ENCODE results near the gene ABCA9. TPM values are rescaled to one million over a fixed set of nuclear protein-coding genes. Genes with fewer than 3 reads are reported as not detected.
"Not testable (repeated sequence)": the region's sequence is repeated elsewhere in the genome, so short reads cannot be mapped to it uniquely, and the experiment has no call there.

The ABCA9 gene
- total RNA-seq, 1 experiment from 2014 or later: not detected

- BruUV-seq (replicated peaks): no TSS peak
These were observed 106.4 kb downstream of the ABCA9 start for GRCh38 chr17:68954146-68954896.

GRCh38 chr17:68953340-68953997 is 107.3 kb downstream of the ABCA9 start:
- H3K36me3 ChIP-seq (ENCODE audit: low read depth, low read length): no peaks in the 10 kb centered on the region
- DNase-seq (no peak), ATAC-seq (no peak)
- ChIA-PET POLR2A (ENCODE audit: unreplicated experiment) (no interaction called here), CTCF (no interaction called here)
- no peaks in the 10 kb centered on the region for H3K9me3 ChIP-seq (ENCODE audit: low read length)
- H3K27ac ChIP-seq (ENCODE audit: low read length): no peak overlapping the region
- H3K79me2 ChIP-seq (ENCODE audit: low read length): no peaks in the 10 kb centered on the region
- no peak overlapping the region for H3K4me3 ChIP-seq (ENCODE audit: low read length)
- H3K9me2 ChIP-seq (replicated peaks; ENCODE audit: low read length): no peaks in the 10 kb centered on the region
- no peaks in the 10 kb centered on the region for H4K20me1 ChIP-seq (ENCODE audit: low read length)
- no peak overlapping the region for H2AFZ ChIP-seq (ENCODE audit: low read length)
- intact Hi-C loops (cut with micrococcal nuclease): no loop called here
- H3K27me3 ChIP-seq (ENCODE audit: low read length): peaks cover 32% of the 10 kb centered on the region
- H3K4me2 ChIP-seq (ENCODE audit: low read length): no peak overlapping the region
- no TSS peak for BruUV-seq (replicated peaks)
- no peaks in the 10 kb centered on the region for H3F3A ChIP-seq (ENCODE audit: low read length, unreplicated experiment)
- no peak overlapping the region for H3K9ac ChIP-seq (ENCODE audit: low read length)
- TF ChIP-seq EZH2 (IDR thresholded peaks at IDR 0.05; ENCODE audit: low read length, unreplicated experiment) (no peak), EZH2phosphoT487 (IDR thresholded peaks at IDR 0.05; ENCODE audit: borderline replicate concordance, low read length) (no peak), CTCF (conservative IDR thresholded peaks at IDR 0.05; ENCODE audit: low read depth, low read length) (no peak)
- no peaks in the 10 kb centered on the region for H3K4me1 ChIP-seq (ENCODE audit: insufficient read depth, low read length)

More at GRCh38 chr17:68954146-68954896, 106.4 kb downstream of the ABCA9 start:
- no peaks in the 10 kb centered on the region for H3F3A ChIP-seq (ENCODE audit: low read length, unreplicated experiment)
- peaks cover 29% of the 10 kb centered on the region for H3K27me3 ChIP-seq (ENCODE audit: low read length)
- no peaks in the 10 kb centered on the region for H3K36me3 ChIP-seq (ENCODE audit: low read depth, low read length)
- H3K4me2 ChIP-seq (ENCODE audit: low read length): no peak overlapping the region
- DNase-seq: peak; percentile 9
- intact Hi-C loops (cut with micrococcal nuclease): no loop called here
- no peaks in the 10 kb centered on the region for H3K79me2 ChIP-seq (ENCODE audit: low read length)
- H3K9me3 ChIP-seq (ENCODE audit: low read length): no peaks in the 10 kb centered on the region
- no peak for TF ChIP-seq EZH2 (IDR thresholded peaks at IDR 0.05; ENCODE audit: low read length, unreplicated experiment)
- TF ChIP-seq EZH2phosphoT487 (IDR thresholded peaks at IDR 0.05; ENCODE audit: borderline replicate concordance, low read length): no peak
- TF ChIP-seq CTCF (conservative IDR thresholded peaks at IDR 0.05; ENCODE audit: low read depth, low read length): no peak
- H3K4me1 ChIP-seq (ENCODE audit: insufficient read depth, low read length): no peaks in the 10 kb centered on the region
- ChIA-PET POLR2A (ENCODE audit: unreplicated experiment) (interaction anchor here (0.7 kb wide), 1 partner anchor 280 kb away, joined by 6 read pairs; no protein-coding TSS in a partner anchor), CTCF (interaction anchor here (0.6 kb wide), 1 partner anchor 138 kb away, joined by 3 read pairs; no protein-coding TSS in a partner anchor)
- no peak overlapping the region for H3K27ac ChIP-seq (ENCODE audit: low read length)
- H3K9ac ChIP-seq (ENCODE audit: low read length): no peak overlapping the region
- ATAC-seq: peak; percentile 73
- no peak overlapping the region for H3K4me3 ChIP-seq (ENCODE audit: low read length)
- no peak overlapping the region for H2AFZ ChIP-seq (ENCODE audit: low read length)
- no peaks in the 10 kb centered on the region for H4K20me1 ChIP-seq (ENCODE audit: low read length)
- no peaks in the 10 kb centered on the region for H3K9me2 ChIP-seq (replicated peaks; ENCODE audit: low read length)

- Histone ChIP-seq H3K9ac (ENCODE audit: low read length) (no peak overlapping the region), H3K27me3 (ENCODE audit: low read length) (peaks cover 32% of the 10 kb centered on the region), H2AFZ (ENCODE audit: low read length) (no peak overlapping the region), H3K4me3 (ENCODE audit: low read length) (no peak overlapping the region), H3K27ac (ENCODE audit: low read length) (no peak overlapping the region), H3K9me2 (replicated peaks; ENCODE audit: low read length) (no peaks in the 10 kb centered on the region), H4K20me1 (ENCODE audit: low read length) (no peaks in the 10 kb centered on the region), H3K4me2 (ENCODE audit: low read length) (no peak overlapping the region), H3K4me1 (ENCODE audit: insufficient read depth, low read length) (no peaks in the 10 kb centered on the region), H3K79me2 (ENCODE audit: low read length) (no peaks in the 10 kb centered on the region), H3K36me3 (ENCODE audit: low read depth, low read length) (no peaks in the 10 kb centered on the region), H3F3A (ENCODE audit: low read length, unreplicated experiment) (no peaks in the 10 kb centered on the region), H3K9me3 (ENCODE audit: low read length) (no peaks in the 10 kb centered on the region)
- ChIA-PET CTCF (no interaction called here), POLR2A (ENCODE audit: unreplicated experiment) (interaction anchor here (0.7 kb wide), 1 partner anchor 445 kb away, joined by 3 read pairs; no protein-coding TSS in a partner anchor)
- TF ChIP-seq CTCF (conservative IDR thresholded peaks at IDR 0.05; ENCODE audit: low read depth, low read length) (no peak), EZH2phosphoT487 (IDR thresholded peaks at IDR 0.05; ENCODE audit: borderline replicate concordance, low read length) (no peak), EZH2 (IDR thresholded peaks at IDR 0.05; ENCODE audit: low read length, unreplicated experiment) (no peak)
- no peak for ATAC-seq
- no peak for DNase-seq
- intact Hi-C loops (cut with micrococcal nuclease): no loop called here
- BruUV-seq (replicated peaks): no TSS peak
These were observed 110.0 kb downstream of the ABCA9 start for GRCh38 chr17:68950725-68951124.

- H3K4me1 ChIP-seq (ENCODE audit: insufficient read depth, low read length); POLR2A ChIA-PET (ENCODE audit: unreplicated experiment); CTCF ChIA-PET; H3K9ac ChIP-seq (ENCODE audit: low read length); intact Hi-C loops (cut with micrococcal nuclease); H3K4me3 ChIP-seq (ENCODE audit: low read length); H3K79me2 ChIP-seq (ENCODE audit: low read length); H2AFZ ChIP-seq (ENCODE audit: low read length); BruUV-seq (replicated peaks); H3F3A ChIP-seq (ENCODE audit: low read length, unreplicated experiment); H3K4me2 ChIP-seq (ENCODE audit: low read length); H3K9me2 ChIP-seq (replicated peaks; ENCODE audit: low read length); ATAC-seq; H3K36me3 ChIP-seq (ENCODE audit: low read depth, low read length); H3K27ac ChIP-seq (ENCODE audit: low read length); H3K9me3 ChIP-seq (ENCODE audit: low read length); DNase-seq; H4K20me1 ChIP-seq (ENCODE audit: low read length): not testable (repeated sequence)
- peaks cover 26% of the 10 kb centered on the region for H3K27me3 ChIP-seq (ENCODE audit: low read length)
These were observed 112.9 kb downstream of the ABCA9 start for GRCh38 chr17:68947868-68948267.

All from PC-3 (cell line).